ENCODE results near the gene ADAP1.

The ADAP1 gene

GRCh38 chr7:908591-909357 lies 45.7 kb downstream of the ADAP1 start:
- peak; percentile 57 for DNase-seq (ENCODE audit: low read depth)

GRCh38 chr7:908159-908581 lies 46.3 kb downstream of the ADAP1 start:
- no peak for DNase-seq (ENCODE audit: low read depth)

GRCh38 chr7:907158-907980 lies 47.1 kb downstream of the ADAP1 start:
- no peak for DNase-seq (ENCODE audit: low read depth)

GRCh38 chr7:906776-907157 lies 47.7 kb downstream of the ADAP1 start:
- DNase-seq (ENCODE audit: low read depth), result no peak

- DNase-seq (ENCODE audit: low read depth), result no peak
Observed at GRCh38 chr7:904847-905246, 49.6 kb downstream of the ADAP1 start.

- no peak for DNase-seq (ENCODE audit: low read depth)
Observed at GRCh38 chr7:903921-904755, 50.3 kb downstream of the ADAP1 start.

- DNase-seq (ENCODE audit: low read depth), result no peak
Observed at GRCh38 chr7:902996-903395, 51.5 kb downstream of the ADAP1 start.

GRCh38 chr7:901388-902154 lies 52.9 kb downstream of the ADAP1 start:
- peak; percentile 34 for DNase-seq (ENCODE audit: low read depth)

GRCh38 chr7:901041-901387 lies 53.5 kb downstream of the ADAP1 start:
- no peak for DNase-seq (ENCODE audit: low read depth)

GRCh38 chr7:900331-901040 lies 54.0 kb downstream of the ADAP1 start:
- no peak for DNase-seq (ENCODE audit: low read depth)

GRCh38 chr7:899806-900205 lies 54.7 kb downstream of the ADAP1 start:
- DNase-seq (ENCODE audit: low read depth), result no peak

GRCh38 chr7:898855-899681 lies 55.4 kb downstream of the ADAP1 start:
- DNase-seq (ENCODE audit: low read depth), result no peak

- DNase-seq (ENCODE audit: low read depth), result no peak
Observed at GRCh38 chr7:898460-898854, 56.0 kb downstream of the ADAP1 start.

GRCh38 chr7:897771-898376 lies 56.6 kb downstream of the ADAP1 start:
- DNase-seq (ENCODE audit: low read depth), result no peak

GRCh38 chr7:897086-897485 lies 57.4 kb downstream of the ADAP1 start:
- DNase-seq (ENCODE audit: low read depth), result no peak

- DNase-seq (ENCODE audit: low read depth), result no peak
Observed at GRCh38 chr7:896346-897075, 58.0 kb downstream of the ADAP1 start.

GRCh38 chr7:895451-896052 lies 58.9 kb downstream of the ADAP1 start:
- DNase-seq (ENCODE audit: low read depth), result no peak

GRCh38 chr7:894927-895450 lies 59.5 kb downstream of the ADAP1 start:
- DNase-seq (ENCODE audit: low read depth), result no peak

Measured in activated T-helper 9 cell treated with anti-CD3 and anti-CD28 coated beads, Interleukin-2, amount 50 U/mL, for 16 hours (primary cell).